ENCODE data around the gene PCDHA6. TPM values are rescaled to one million over a fixed set of nuclear protein-coding genes. Genes with fewer than 3 reads are reported as not detected.

PCDHA6 gene
- total RNA-seq, 1 donor from 2014 or later, result not detected

- H3K27ac ChIP-seq (replicated peaks), result no peak within 1 kb of the TSS
- H3K4me1 ChIP-seq, result no peaks in the 10 kb centered on the region
- TF ChIP-seq, protein P1, sequence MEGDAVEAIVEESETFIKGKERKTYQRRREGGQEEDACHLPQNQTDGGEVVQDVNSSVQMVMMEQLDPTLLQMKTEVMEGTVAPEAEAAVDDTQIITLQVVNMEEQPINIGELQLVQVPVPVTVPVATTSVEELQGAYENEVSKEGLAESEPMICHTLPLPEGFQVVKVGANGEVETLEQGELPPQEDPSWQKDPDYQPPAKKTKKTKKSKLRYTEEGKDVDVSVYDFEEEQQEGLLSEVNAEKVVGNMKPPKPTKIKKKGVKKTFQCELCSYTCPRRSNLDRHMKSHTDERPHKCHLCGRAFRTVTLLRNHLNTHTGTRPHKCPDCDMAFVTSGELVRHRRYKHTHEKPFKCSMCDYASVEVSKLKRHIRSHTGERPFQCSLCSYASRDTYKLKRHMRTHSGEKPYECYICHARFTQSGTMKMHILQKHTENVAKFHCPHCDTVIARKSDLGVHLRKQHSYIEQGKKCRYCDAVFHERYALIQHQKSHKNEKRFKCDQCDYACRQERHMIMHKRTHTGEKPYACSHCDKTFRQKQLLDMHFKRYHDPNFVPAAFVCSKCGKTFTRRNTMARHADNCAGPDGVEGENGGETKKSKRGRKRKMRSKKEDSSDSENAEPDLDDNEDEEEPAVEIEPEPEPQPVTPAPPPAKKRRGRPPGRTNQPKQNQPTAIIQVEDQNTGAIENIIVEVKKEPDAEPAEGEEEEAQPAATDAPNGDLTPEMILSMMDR (IDR thresholded peaks at IDR 0.05; ENCODE audit: borderline replicate concordance), result peak; percentile 24
- peaks cover 63% of the 10 kb centered on the region for H3K9me3 ChIP-seq (replicated peaks)
- H3K36me3 ChIP-seq, result no peaks in the 10 kb centered on the region
- H3K4me3 ChIP-seq, result peak within 1 kb of the TSS; percentile 34
- intact Hi-C loops (cut with micrococcal nuclease), result no loop called here
- DNase-seq, result no peak
- H3K27me3 ChIP-seq (ENCODE audit: low read depth), result peaks cover 73% of the 10 kb centered on the region
These were observed 28.3 kb downstream of the PCDHA6 start, which contains the start of gene PCDHA10 for GRCh38 chr5:140855772-140856674. TSS of gene PCDHA10 (plus strand) at chr5:140855897. CDS start at chr5:140856049, 152 bp downstream.

DNA sequence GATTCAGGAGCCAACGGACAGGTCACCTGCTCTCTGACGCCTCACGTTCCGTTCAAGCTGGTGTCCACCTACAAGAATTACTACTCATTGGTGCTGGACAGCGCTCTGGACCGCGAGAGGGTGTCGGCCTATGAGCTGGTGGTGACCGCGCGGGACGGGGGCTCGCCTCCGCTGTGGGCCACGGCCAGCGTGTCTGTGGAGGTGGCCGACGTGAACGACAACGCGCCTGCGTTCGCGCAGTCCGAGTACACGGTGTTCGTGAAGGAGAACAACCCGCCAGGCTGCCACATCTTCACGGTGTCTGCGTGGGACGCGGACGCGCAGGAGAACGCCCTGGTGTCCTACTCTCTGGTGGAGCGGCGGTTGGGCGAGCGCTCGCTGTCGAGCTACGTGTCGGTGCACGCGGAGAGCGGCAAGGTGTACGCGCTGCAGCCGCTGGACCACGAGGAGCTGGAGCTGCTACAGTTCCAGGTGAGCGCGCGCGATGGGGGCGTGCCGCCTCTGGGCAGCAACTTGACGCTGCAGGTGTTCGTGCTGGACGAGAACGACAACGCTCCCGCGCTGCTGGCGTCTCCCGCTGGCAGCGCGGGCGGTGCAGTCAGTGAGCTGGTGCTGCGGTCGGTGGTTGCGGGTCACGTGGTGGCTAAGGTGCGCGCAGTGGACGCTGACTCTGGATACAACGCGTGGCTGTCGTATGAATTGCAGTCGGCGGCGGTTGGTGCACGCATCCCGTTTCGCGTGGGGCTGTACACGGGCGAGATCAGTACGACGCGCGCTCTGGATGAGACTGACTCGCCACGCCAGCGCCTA is 29.6 kb downstream of the PCDHA6 start:
- TF ChIP-seq, protein P1 (IDR thresholded peaks at IDR 0.05; ENCODE audit: borderline replicate concordance), result no peak
- intact Hi-C loops (cut with micrococcal nuclease), result no loop called here
- no peaks in the 10 kb centered on the region for H3K36me3 ChIP-seq
- H3K27me3 ChIP-seq (ENCODE audit: low read depth), result peaks cover 81% of the 10 kb centered on the region
- no peak overlapping the region for H3K4me3 ChIP-seq
- DNase-seq, result no peak
- no peak overlapping the region for H3K27ac ChIP-seq (replicated peaks)
- H3K4me1 ChIP-seq, result no peaks in the 10 kb centered on the region
- H3K9me3 ChIP-seq (replicated peaks), result peaks cover 73% of the 10 kb centered on the region

GRCh38 chr5:140857987-140858240 is 30.2 kb downstream of the PCDHA6 start:
- Histone ChIP-seq H3K4me1 (no peaks in the 10 kb centered on the region), H3K4me3 (no peak overlapping the region), H3K27me3 (ENCODE audit: low read depth) (peaks cover 81% of the 10 kb centered on the region), H3K27ac (replicated peaks) (no peak overlapping the region), H3K9me3 (replicated peaks) (peaks cover 73% of the 10 kb centered on the region), H3K36me3 (no peaks in the 10 kb centered on the region)
- TF ChIP-seq, protein P1 (IDR thresholded peaks at IDR 0.05; ENCODE audit: borderline replicate concordance), result no peak
- intact Hi-C loops (cut with micrococcal nuclease), result no loop called here
- no peak for DNase-seq

DNA sequence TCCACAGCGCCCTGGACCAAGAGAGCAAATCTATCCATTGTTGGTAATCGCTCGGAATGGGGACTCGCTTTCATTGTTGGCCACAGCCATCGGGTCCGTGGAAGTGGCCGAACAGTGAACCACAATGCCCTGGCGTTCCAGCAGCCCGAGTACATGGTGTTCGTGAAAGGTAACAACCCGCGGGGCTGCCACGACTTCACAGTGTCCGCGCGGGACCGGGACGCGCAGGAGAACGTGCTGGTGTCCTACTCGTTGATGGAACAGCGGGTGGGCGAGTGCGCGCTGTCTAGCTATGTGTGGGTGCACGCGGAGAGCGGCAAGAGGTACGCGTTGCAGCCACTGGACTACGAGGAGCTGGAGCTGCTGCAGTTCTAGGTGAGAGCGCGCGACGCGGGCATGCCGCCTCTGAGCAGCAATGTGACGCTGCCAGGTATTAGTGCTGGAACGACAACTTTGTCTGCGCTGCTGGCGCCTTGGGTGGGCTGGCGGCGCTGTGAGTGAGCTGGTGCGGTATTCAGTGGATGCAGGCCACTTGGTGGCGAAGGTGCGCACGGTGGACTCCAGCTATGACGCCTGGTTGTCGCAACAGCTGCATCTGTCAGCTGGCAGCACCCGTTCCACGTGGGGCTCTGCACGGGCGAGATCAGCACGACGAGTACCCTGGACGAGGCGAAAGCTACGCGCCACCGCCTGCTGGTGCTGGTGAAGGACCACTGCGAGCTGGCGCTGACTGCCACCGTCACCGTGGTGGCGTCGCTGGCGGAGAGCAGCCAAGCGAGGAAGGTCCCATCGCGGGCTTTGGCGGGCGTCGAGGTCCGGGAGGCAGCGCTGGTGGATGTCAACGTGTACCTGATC is 34.9 kb downstream of the PCDHA6 start:
- no peak for DNase-seq
- peaks cover 88% of the 10 kb centered on the region for H3K27me3 ChIP-seq (ENCODE audit: low read depth)
- H3K4me3 ChIP-seq, result no peak overlapping the region
- no peaks in the 10 kb centered on the region for H3K4me1 ChIP-seq
- TF ChIP-seq, protein P1 (IDR thresholded peaks at IDR 0.05; ENCODE audit: borderline replicate concordance), result no peak
- no peaks in the 10 kb centered on the region for H3K36me3 ChIP-seq
- peaks cover 67% of the 10 kb centered on the region for H3K9me3 ChIP-seq (replicated peaks)
- intact Hi-C loops (cut with micrococcal nuclease), result no loop called here
- H3K27ac ChIP-seq (replicated peaks), result no peak overlapping the region

Measured in left ventricle myocardium inferior (tissue), 1 donor.